ENCODE measurements around the gene OR2G6. TPM values are rescaled to one million over a fixed set of nuclear protein-coding genes. Genes with fewer than 3 reads are reported as not detected.

OR2G6 gene
- total RNA-seq, 4 donors from 2014 or later, result not detected

DNA sequence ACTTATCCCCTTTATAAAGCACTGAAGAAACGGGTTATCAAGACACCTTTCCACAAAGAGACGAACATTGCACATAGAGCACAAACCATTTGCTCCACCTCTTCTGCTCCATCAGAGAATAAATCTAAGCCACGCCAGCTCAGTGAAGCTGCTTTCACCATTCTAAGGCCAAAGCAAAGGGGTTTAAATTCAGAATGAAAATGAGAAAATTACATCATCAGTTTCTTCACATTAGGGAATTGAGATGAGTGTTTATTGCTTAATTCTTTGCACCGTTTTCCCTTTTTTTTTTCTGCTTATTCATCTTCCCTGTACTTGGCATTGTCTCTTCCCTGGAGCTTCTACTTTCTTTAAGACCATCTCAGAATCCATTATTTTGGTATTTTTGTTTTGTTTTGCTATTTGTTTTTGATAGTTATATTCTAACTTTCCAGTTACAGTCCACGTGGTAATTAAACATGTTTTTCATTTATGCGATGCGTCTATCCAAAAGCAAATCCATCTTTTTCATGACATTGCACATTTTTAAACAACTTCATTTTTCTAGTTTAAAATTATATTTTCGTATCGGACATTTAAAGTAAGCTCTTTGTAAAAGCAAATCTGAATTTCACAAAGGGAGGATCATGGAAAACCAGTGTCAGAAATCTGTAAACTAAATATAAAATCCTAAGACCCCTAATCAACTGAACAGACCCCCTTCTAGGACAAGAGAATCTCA is 68.5 kb downstream of the OR2G6 start:
- no peaks in the 10 kb centered on the region for H3K9me3 ChIP-seq
- 72 to 80% methylated on average over 9 of the region's 9 CpGs for WGBS, 2 donors
- no peaks in the 10 kb centered on the region for H3K27me3 ChIP-seq
- TF ChIP-seq EP300 (IDR thresholded peaks at IDR 0.05), result no peak
- TF ChIP-seq, protein P1, sequence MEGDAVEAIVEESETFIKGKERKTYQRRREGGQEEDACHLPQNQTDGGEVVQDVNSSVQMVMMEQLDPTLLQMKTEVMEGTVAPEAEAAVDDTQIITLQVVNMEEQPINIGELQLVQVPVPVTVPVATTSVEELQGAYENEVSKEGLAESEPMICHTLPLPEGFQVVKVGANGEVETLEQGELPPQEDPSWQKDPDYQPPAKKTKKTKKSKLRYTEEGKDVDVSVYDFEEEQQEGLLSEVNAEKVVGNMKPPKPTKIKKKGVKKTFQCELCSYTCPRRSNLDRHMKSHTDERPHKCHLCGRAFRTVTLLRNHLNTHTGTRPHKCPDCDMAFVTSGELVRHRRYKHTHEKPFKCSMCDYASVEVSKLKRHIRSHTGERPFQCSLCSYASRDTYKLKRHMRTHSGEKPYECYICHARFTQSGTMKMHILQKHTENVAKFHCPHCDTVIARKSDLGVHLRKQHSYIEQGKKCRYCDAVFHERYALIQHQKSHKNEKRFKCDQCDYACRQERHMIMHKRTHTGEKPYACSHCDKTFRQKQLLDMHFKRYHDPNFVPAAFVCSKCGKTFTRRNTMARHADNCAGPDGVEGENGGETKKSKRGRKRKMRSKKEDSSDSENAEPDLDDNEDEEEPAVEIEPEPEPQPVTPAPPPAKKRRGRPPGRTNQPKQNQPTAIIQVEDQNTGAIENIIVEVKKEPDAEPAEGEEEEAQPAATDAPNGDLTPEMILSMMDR (IDR thresholded peaks at IDR 0.05), result no peak
- TF ChIP-seq POLR2A (IDR thresholded peaks at IDR 0.05), result no peak
- no peaks in the 10 kb centered on the region for H3K36me3 ChIP-seq
- no peak overlapping the region for H3K27ac ChIP-seq
- no peaks in the 10 kb centered on the region for H3K4me1 ChIP-seq
- no peak overlapping the region for H3K4me3 ChIP-seq
- DNase-seq (ENCODE audit: low spot score in 2 of 2), result no peak

Other genes starting within 250 kb of the OR2G6 start
- 1 to 10 TPM in 2 of 4 donors, not detected in 2; 1.0 to 1.6 TPM for gene OR2T33, start 230.1 kb upstream of the OR2G6 start, total RNA-seq
- not detected for gene OR2T12, start 204.6 kb upstream of the OR2G6 start, total RNA-seq
- gene OR2M7, start 183.5 kb upstream of the OR2G6 start, total RNA-seq, result not detected
- gene OR14C36, start 159.3 kb upstream of the OR2G6 start, total RNA-seq, result not detected
- not detected for gene OR2T4, start 146.4 kb upstream of the OR2G6 start, total RNA-seq
- gene OR2T6, start 132.3 kb upstream of the OR2G6 start, total RNA-seq, result not detected
- not detected for gene OR2T1, start 105.0 kb upstream of the OR2G6 start, total RNA-seq
- gene OR2T2, start 62.4 kb upstream of the OR2G6 start, total RNA-seq, result not detected
- gene OR2T3, start 34.7 kb upstream of the OR2G6 start, total RNA-seq, result not detected
- not detected for gene OR2T5, start 19.5 kb upstream of the OR2G6 start, total RNA-seq
- not detected for gene OR2T29, start 54.7 kb downstream of the OR2G6 start, total RNA-seq
- not detected for gene OR2T34, start 66.7 kb downstream of the OR2G6 start, total RNA-seq
- not detected for gene OR2T10, start 89.6 kb downstream of the OR2G6 start, total RNA-seq
- not detected for gene OR2T11, start 127.0 kb downstream of the OR2G6 start, total RNA-seq
- gene OR2T35, start 137.2 kb downstream of the OR2G6 start, total RNA-seq, result not detected
- not detected for gene OR2T27, start 147.5 kb downstream of the OR2G6 start, total RNA-seq
- gene OR14I1, start 194.7 kb downstream of the OR2G6 start, total RNA-seq, result not detected
- gene LYPD8, start 247.7 kb downstream of the OR2G6 start, total RNA-seq, result not detected